DOHH2 (cell line): ENCODE measurements around the gene INHBE.
A peak's percentile ranks its signal among the peaks of the same experiment; 100 is the strongest.

Source experiments
- H3F3A ChIP-seq: fragments of 200-600 bp; sonication (generic), shearing (Covaris generic); 2 replicates; pipeline ENCODE4 v1.6.0; 2016; ENCODE audit warnings: antibody characterized with exemption, mild to moderate bottlenecking; ENCODE audit not compliant: control insufficient read depth, insufficient read depth
- H3K27ac ChIP-seq: fragments of 200-600 bp; sonication (generic); 2 replicates; pipeline ENCODE4 v1.5.1; 2014; ENCODE audit warnings: low read depth, mild to moderate bottlenecking, low read length, moderate library complexity
- H3K27me3 ChIP-seq: fragments of 200-600 bp; sonication (generic); 2 replicates; pipeline ENCODE4 v1.6.1; 2014; ENCODE audit warnings: mild to moderate bottlenecking, low read length, mixed read lengths; ENCODE audit not compliant: control insufficient read depth
- H3K36me3 ChIP-seq: fragments of 200-600 bp; sonication (generic); 2 replicates; pipeline ENCODE4 v1.6.1; 2014; ENCODE audit warnings: mild to moderate bottlenecking, low read length, moderate library complexity, mixed read lengths; ENCODE audit not compliant: control insufficient read depth
- H3K4me1 ChIP-seq: fragments of 200-600 bp; sonication (generic); 2 replicates; pipeline ENCODE4 v1.6.1; 2014; ENCODE audit warnings: mild to moderate bottlenecking, low read length, mixed read lengths; ENCODE audit not compliant: control insufficient read depth
- H3K4me2 ChIP-seq: fragments of 200-600 bp; sonication (generic); 2 replicates; pipeline ENCODE4 v1.6.0; 2014; ENCODE audit warnings: mild to moderate bottlenecking, low read length, moderate library complexity
- H3K4me3 ChIP-seq: fragments of 200-600 bp; sonication (generic); 2 replicates; pipeline ENCODE4 v1.5.1; 2014; ENCODE audit warnings: mild to moderate bottlenecking, low read length, mixed read lengths
- H3K79me2 ChIP-seq: fragments of 200-600 bp; sonication (generic); 2 replicates; pipeline ENCODE4 v1.6.1; 2014; ENCODE audit warnings: mild to moderate bottlenecking, low read length, mixed read lengths; ENCODE audit not compliant: control insufficient read depth
- H3K9me2 ChIP-seq: fragments of 200-600 bp; sonication (generic); replicated peaks from 2 replicates; pipeline ENCODE4 v1.6.1; 2014; ENCODE audit warnings: mild to moderate bottlenecking, low read length, mixed read lengths; ENCODE audit not compliant: control insufficient read depth
- H3K9me3 ChIP-seq: fragments of 200-600 bp; sonication (generic); 2 replicates; pipeline ENCODE4 v1.6.1; 2014; ENCODE audit warnings: antibody characterized with exemption, low read length, mixed read lengths; ENCODE audit not compliant: control insufficient read depth, insufficient read depth
- H4K20me1 ChIP-seq: fragments of 200-600 bp; sonication (generic); 2 replicates; pipeline ENCODE4 v1.6.0; 2014; ENCODE audit warnings: low read depth, mild to moderate bottlenecking, antibody characterized with exemption, low read length, moderate library complexity; ENCODE audit not compliant: control insufficient read depth, insufficient read depth
- CTCF ChIP-seq: fragments of 200-600 bp; sonication (generic); IDR thresholded peaks from one replicate; pipeline ENCODE4 v1.5.1; 2014; ENCODE audit warnings: antibody characterized with exemption, mild to moderate bottlenecking, low read depth, low read length; ENCODE audit not compliant: poor library complexity, severe bottlenecking
- EZH2phosphoT487 ChIP-seq: fragments of 200-600 bp; sonication (generic); IDR thresholded peaks from 2 replicates; pipeline ENCODE4 v1.6.1; 2017; ENCODE audit warnings: borderline replicate concordance, mild to moderate bottlenecking, antibody characterized with exemption, low read length, moderate library complexity, mixed read lengths

INHBE gene

GRCh38 chr12:57460468-57460784 is 5.3 kb downstream of the INHBE start:
- no peaks in the 10 kb centered on the region for H4K20me1 ChIP-seq
- H3K36me3 ChIP-seq, result no peaks in the 10 kb centered on the region
- peak overlapping the region; percentile 83 for H3K4me3 ChIP-seq
- peak overlapping the region; percentile 92 for H3K4me2 ChIP-seq
- peaks cover 19% of the 10 kb centered on the region; the same call in 1 of the 2 replicates for H3F3A ChIP-seq
- H3K27ac ChIP-seq, result 0 out of 2 replicates have a peak overlapping the region, but pooled peaks have one; percentile 4
- H3K27me3 ChIP-seq, result peaks cover 5% of the 10 kb centered on the region; the same call in 1 of the 2 replicates
- no peaks in the 10 kb centered on the region for H3K9me2 ChIP-seq
- peaks cover 43% of the 10 kb centered on the region for H3K4me1 ChIP-seq
- no peaks in the 10 kb centered on the region for H3K79me2 ChIP-seq
- TF ChIP-seq EZH2phosphoT487 (no peak), CTCF (no peak)
- H3K9me3 ChIP-seq, result no peaks in the 10 kb centered on the region

GRCh38 chr12:57460841-57461275 is 5.8 kb downstream of the INHBE start:
- Histone ChIP-seq H3K9me2 (no peaks in the 10 kb centered on the region), H3K79me2 (no peaks in the 10 kb centered on the region), H4K20me1 (no peaks in the 10 kb centered on the region), H3F3A (peaks cover 19% of the 10 kb centered on the region; the same call in 1 of the 2 replicates), H3K27me3 (peaks cover 5% of the 10 kb centered on the region; the same call in 1 of the 2 replicates), H3K4me3 (peak overlapping the region; percentile 83), H3K36me3 (no peaks in the 10 kb centered on the region), H3K4me2 (peak overlapping the region; percentile 92), H3K9me3 (no peaks in the 10 kb centered on the region), H3K27ac (no peak overlapping the region), H3K4me1 (peaks cover 38% of the 10 kb centered on the region)
- no peak for TF ChIP-seq CTCF
- TF ChIP-seq EZH2phosphoT487, result no peak

- H3K79me2 ChIP-seq, result no peaks in the 10 kb centered on the region
- H3K9me3 ChIP-seq, result no peaks in the 10 kb centered on the region
- TF ChIP-seq EZH2phosphoT487 (no peak), CTCF (no peak)
- no peaks in the 10 kb centered on the region for H3K36me3 ChIP-seq
- H4K20me1 ChIP-seq, result no peaks in the 10 kb centered on the region
- peaks cover 5% of the 10 kb centered on the region; the same call in 1 of the 2 replicates for H3K27me3 ChIP-seq
- peak overlapping the region; percentile 83 for H3K4me3 ChIP-seq
- H3K4me2 ChIP-seq, result peak overlapping the region; percentile 92
- H3F3A ChIP-seq, result peaks cover 19% of the 10 kb centered on the region; the same call in 1 of the 2 replicates
- H3K4me1 ChIP-seq, result peaks cover 33% of the 10 kb centered on the region
- H3K9me2 ChIP-seq, result no peaks in the 10 kb centered on the region
- H3K27ac ChIP-seq, result no peak overlapping the region
Observed at GRCh38 chr12:57461276-57461916, 6.3 kb downstream of the INHBE start.

GRCh38 chr12:57461917-57462250 is 6.8 kb downstream of the INHBE start:
- Histone ChIP-seq H3K9me2 (no peaks in the 10 kb centered on the region), H3K4me2 (peak overlapping the region; percentile 92), H3K4me1 (peaks cover 34% of the 10 kb centered on the region), H3K27ac (no peak overlapping the region), H3F3A (peaks cover 22% of the 10 kb centered on the region; the same call in 1 of the 2 replicates), H4K20me1 (no peaks in the 10 kb centered on the region), H3K4me3 (peak overlapping the region; percentile 83), H3K9me3 (no peaks in the 10 kb centered on the region), H3K79me2 (no peaks in the 10 kb centered on the region), H3K27me3 (peaks cover 5% of the 10 kb centered on the region; the same call in 1 of the 2 replicates), H3K36me3 (no peaks in the 10 kb centered on the region)
- TF ChIP-seq EZH2phosphoT487, result no peak
- TF ChIP-seq CTCF, result no peak
